Measurements from ENCODE around the gene JOSD1.
A peak's percentile ranks its signal among the peaks of the same experiment; 100 is the strongest.

Gene JOSD1

DNA sequence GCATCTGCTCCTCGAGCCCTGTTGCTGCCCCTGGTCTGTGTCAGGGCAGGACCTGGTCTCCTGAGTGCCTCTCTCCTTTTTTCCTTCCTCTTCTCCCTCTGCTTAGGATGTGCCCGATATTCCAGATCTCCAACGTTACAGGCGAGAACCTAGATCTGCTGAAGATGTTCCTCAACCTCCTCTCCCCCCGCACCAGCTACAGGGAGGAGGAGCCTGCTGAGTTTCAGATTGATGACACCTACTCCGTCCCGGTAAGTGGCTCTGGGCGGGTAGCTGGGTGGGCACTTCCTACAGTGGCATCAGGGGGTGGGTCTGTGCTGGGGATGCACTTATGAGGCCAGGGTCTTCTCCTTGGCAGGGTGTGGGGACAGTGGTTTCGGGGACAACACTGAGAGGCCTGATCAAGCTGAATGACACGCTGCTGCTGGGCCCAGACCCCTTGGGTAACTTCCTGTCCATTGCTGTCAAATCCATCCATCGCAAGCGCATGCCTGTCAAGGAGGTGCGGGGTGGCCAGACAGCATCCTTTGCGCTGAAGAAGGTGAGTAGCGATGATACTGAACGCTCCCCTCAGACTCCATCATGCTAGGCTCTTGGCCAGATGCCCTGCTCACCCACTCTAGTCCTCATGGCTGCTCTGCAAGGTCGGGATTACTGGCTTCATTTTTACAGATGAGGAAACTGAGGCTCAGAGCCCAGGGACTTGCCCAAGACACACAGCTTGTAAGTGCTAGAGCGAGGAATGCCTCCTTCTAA is 25.3 kb upstream of the JOSD1 start:
- no peaks in the 10 kb centered on the region for H3K9me3 Mint-ChIP-seq (ENCODE audit: low read depth)
- peaks cover 6% of the 10 kb centered on the region for H3K36me3 Mint-ChIP-seq
- no peak overlapping the region for H3K4me3 Mint-ChIP-seq
- H3K27me3 Mint-ChIP-seq = no peaks in the 10 kb centered on the region
- H3K27ac Mint-ChIP-seq = peak overlapping the region; percentile 83
- peaks cover 7% of the 10 kb centered on the region for H3K4me1 Mint-ChIP-seq (ENCODE audit: low read depth)

DNA sequence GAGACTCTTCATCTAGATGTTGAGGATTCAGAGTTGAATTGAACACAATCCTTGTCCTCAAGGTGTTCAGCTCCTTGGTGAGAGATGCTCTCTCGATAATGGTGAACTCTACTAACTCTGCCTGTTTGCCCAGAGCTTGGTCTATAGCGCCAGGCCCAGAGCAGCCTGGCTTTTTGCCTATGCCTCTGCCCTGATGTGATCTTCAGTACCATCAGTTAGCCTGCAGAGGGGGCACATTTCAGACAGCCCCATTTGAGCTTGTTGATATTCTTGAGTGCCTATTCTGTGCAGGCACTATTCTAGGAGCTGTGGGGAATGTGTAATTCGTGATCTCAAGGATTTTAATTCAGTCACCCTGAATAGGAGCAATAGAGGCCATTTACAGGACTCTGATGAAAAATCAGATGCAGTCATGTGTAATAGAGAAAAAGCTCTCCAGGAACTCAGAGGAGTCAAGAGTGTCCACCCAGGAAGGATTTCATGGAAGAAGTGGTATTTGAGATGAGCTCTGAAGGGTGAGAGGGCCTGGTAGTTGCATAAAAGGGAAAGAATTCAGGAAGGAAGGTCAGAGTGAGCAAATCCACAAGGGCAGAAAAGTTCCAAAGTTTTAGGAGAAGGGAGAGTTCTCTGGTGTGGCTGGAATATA is 24.3 kb upstream of the JOSD1 start:
- H3K27ac Mint-ChIP-seq = peak overlapping the region; percentile 83
- peaks cover 6% of the 10 kb centered on the region for H3K36me3 Mint-ChIP-seq
- H3K27me3 Mint-ChIP-seq = no peaks in the 10 kb centered on the region
- peaks cover 7% of the 10 kb centered on the region for H3K4me1 Mint-ChIP-seq (ENCODE audit: low read depth)
- H3K4me3 Mint-ChIP-seq = no peak overlapping the region
- no peaks in the 10 kb centered on the region for H3K9me3 Mint-ChIP-seq (ENCODE audit: low read depth)

DNA sequence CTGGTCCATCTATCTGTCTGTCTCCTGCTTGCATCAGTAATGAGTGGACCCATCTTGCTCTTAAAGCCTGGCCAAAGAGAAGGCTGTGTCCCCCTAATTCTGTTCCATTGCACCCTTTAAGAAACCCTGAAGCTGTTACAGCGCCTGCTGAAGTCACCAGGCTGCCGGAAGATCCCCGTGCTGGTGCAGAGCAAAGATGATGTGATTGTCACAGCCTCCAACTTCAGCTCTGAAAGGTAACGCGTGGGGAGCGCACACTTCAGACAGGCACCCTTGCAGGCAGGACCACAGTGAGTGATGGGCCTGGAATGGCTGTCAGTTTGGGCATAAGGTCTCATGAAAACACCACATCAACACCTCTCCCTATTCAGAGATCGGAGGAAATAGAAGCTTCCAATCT is 23.4 kb upstream of the JOSD1 start:
- Mint-ChIP-seq H3K27me3 (no peaks in the 10 kb centered on the region), H3K9me3 (ENCODE audit: low read depth) (no peaks in the 10 kb centered on the region), H3K27ac (no peak overlapping the region), H3K4me1 (ENCODE audit: low read depth) (peaks cover 7% of the 10 kb centered on the region), H3K36me3 (peaks cover 6% of the 10 kb centered on the region), H3K4me3 (no peak overlapping the region)

DNA sequence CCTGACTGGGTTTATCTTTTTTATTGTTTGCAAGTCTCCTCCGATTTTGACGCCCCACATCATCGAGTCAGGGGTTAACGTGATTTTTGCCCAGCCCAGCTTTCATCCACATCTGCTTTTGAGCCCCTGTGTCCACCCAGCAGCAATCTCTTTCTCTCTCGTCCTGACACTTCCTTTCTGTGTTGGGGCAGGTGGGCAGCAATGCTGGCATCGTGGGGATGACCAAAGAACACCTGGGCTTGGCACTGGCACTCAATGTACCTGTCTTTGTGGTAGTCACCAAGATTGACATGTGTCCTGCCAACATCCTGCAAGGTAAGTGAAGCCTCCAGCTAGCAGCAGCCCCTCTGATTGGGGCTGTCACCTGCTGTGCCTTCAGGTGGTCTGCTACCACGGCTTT is 20.8 kb upstream of the JOSD1 start:
- Mint-ChIP-seq H3K27me3 (no peaks in the 10 kb centered on the region), H3K36me3 (peaks cover 6% of the 10 kb centered on the region), H3K9me3 (ENCODE audit: low read depth) (no peaks in the 10 kb centered on the region), H3K4me3 (no peak overlapping the region), H3K27ac (no peak overlapping the region), H3K4me1 (ENCODE audit: low read depth) (peaks cover 10% of the 10 kb centered on the region)

DNA sequence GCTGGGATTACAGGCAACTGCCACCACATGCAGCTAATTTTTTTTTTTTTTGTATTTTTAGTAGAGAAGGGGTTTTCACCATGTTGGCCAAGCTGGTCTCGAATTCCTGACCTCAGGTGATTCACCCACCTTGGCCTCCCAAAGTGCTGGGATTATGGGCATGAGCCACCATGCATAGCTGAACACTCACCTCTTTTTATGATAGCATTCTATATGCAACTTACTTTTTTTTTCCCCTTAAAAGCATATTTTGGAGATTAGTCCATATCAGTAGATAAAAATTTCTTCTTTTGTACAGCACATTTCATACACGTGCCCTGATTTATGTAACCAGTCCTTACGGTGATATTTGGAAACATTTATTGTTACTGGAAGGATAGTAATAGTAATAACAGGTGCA is 19.6 kb upstream of the JOSD1 start:
- no peaks in the 10 kb centered on the region for H3K9me3 Mint-ChIP-seq (ENCODE audit: low read depth)
- H3K27me3 Mint-ChIP-seq = no peaks in the 10 kb centered on the region
- peaks cover 6% of the 10 kb centered on the region for H3K36me3 Mint-ChIP-seq
- peaks cover 11% of the 10 kb centered on the region for H3K4me1 Mint-ChIP-seq (ENCODE audit: low read depth)
- H3K4me3 Mint-ChIP-seq = no peak overlapping the region
- no peak overlapping the region for H3K27ac Mint-ChIP-seq

DNA sequence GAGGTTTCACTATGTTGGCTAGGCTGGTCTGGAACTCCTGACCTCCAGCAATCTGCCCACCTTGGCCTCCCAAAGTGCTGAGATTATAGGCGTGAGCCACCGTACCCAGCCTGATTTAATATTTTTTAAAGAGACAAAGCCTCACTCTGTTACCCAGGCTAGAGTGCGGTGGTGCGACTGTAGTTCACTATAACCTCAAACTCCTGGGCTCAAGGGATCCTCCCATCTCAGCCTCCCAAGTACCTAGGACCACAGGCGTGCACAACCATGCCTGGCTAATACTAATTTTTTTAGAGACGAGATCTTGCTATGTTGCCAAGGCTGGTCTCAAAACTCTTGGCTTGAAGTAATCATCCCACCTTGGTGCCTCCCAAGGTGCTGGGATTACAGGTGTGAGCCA is 18.5 kb upstream of the JOSD1 start:
- no peaks in the 10 kb centered on the region for H3K27me3 Mint-ChIP-seq
- H3K9me3 Mint-ChIP-seq (ENCODE audit: low read depth) = no peaks in the 10 kb centered on the region
- no peak overlapping the region for H3K4me3 Mint-ChIP-seq
- peaks cover 3% of the 10 kb centered on the region for H3K36me3 Mint-ChIP-seq
- H3K4me1 Mint-ChIP-seq (ENCODE audit: low read depth) = peaks cover 18% of the 10 kb centered on the region
- H3K27ac Mint-ChIP-seq = no peak overlapping the region

DNA sequence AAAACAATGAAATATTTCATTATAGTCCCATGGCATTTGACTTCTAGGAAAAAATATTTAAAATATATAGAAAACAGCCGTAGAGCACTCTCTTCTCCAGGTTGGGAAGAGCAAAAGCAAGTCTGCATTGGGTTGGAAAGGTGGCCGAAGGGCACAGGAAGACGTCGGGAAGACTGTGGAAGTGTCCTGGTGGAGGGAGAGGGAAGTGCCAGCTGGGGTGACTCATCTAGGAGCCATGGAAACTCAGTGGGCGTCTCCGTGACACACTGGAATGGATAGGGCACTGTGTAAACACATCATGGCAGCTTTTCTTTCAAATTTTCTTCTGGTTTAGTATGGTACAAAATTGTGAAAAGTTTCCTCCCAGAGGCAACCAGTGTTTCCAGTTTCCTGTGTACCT is 17.7 kb upstream of the JOSD1 start:
- H3K27me3 Mint-ChIP-seq = no peaks in the 10 kb centered on the region
- no peaks in the 10 kb centered on the region for H3K9me3 Mint-ChIP-seq (ENCODE audit: low read depth)
- H3K36me3 Mint-ChIP-seq = peaks cover 3% of the 10 kb centered on the region
- H3K27ac Mint-ChIP-seq = peak overlapping the region; percentile 43
- peaks cover 24% of the 10 kb centered on the region for H3K4me1 Mint-ChIP-seq (ENCODE audit: low read depth)
- no peak overlapping the region for H3K4me3 Mint-ChIP-seq

DNA sequence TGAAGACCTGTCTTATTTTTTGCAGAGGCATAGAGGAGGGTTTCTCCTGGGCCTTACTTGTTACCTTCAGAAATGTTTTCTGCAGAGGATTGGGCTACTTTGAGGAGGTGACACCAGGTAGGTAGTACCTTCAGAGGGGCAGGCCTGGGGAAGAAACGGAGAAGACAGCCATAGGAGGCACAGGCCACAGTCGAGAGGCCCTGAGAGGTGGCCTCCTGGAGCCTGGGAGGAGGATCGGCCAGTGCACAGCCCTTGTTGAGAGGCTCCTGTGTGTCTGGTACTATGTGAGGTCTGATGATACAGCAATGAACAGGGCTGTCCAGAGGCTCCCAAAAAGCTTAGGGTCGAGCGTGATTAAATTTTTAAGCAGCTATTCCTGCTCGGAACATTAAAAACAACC is 16.5 kb upstream of the JOSD1 start:
- Mint-ChIP-seq H3K9me3 (ENCODE audit: low read depth) (no peaks in the 10 kb centered on the region), H3K4me3 (no peak overlapping the region), H3K27me3 (no peaks in the 10 kb centered on the region), H3K27ac (no peak overlapping the region), H3K36me3 (peaks cover under 1% of the 10 kb centered on the region), H3K4me1 (ENCODE audit: low read depth) (peaks cover 36% of the 10 kb centered on the region)

DNA sequence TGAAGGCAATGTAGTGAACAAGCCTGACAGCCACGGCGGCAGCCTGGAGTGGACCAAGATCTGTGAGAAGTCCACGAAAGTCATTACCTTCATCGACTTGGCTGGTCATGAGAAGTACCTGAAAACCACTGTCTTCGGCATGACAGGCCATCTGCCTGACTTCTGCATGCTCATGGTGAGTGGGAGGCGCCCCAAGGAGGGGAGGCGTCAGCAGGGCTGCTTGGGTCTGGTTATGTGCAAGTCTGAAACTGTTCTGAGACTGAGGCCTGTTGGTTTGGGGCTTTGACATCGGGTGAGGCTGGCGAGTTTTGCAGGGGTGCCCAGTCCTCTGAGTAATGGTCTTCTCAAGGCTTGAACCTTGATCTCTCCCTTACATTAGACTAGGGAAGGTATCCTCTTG is 16.1 kb upstream of the JOSD1 start:
- Mint-ChIP-seq H3K27me3 (no peaks in the 10 kb centered on the region), H3K27ac (no peak overlapping the region)

DNA sequence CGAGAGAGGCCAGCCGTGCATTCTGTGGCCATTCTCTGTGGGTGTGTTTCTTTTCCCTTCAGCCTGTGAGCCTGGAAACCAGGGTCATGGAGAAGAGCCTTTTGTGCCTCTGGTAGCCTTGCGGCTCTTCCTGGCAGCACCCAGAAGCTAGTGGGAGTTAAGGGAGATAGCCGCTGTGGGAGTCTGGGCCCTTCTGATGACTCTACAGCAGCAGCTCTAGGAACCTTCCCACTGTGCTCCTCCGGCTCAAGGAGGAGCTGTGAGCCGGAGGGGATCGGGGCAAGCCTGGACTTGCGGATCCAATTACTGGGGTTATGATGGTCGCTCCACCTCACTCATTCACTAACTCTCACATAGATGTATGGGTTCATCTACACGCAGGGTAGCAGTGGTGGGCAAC is 15.5 kb upstream of the JOSD1 start:
- Mint-ChIP-seq H3K9me3 (ENCODE audit: low read depth) (no peaks in the 10 kb centered on the region), H3K36me3 (peaks cover 2% of the 10 kb centered on the region), H3K4me1 (ENCODE audit: low read depth) (peaks cover 39% of the 10 kb centered on the region), H3K27me3 (no peaks in the 10 kb centered on the region), H3K4me3 (no peak overlapping the region), H3K27ac (no peak overlapping the region)

More for the DNA sequence above, 16.1 kb upstream of the JOSD1 start:
- Mint-ChIP-seq H3K4me3 (no peak overlapping the region), H3K4me1 (ENCODE audit: low read depth) (peaks cover 39% of the 10 kb centered on the region), H3K36me3 (peaks cover 2% of the 10 kb centered on the region), H3K9me3 (ENCODE audit: low read depth) (no peaks in the 10 kb centered on the region)

DNA sequence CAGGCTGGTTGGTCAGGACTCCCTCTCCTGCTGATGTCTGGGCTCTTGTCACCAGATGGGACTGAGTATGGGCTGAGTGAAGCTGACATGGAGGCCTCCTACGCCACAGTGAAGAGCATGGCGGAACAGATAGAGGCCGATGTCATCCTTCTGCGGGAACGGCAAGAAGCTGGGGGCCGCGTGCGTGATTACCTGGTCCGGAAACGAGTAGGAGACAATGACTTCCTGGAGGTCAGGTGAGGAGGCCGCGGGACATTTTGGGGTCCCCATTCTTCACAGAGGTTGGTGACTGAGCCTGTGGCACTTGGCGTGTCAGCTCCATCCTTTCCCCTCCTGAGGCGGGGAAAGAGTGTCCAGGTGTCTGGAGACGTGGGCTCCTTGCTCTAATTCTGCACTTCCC is 15.1 kb upstream of the JOSD1 start:
- Mint-ChIP-seq H3K36me3 (peaks cover 2% of the 10 kb centered on the region), H3K4me1 (ENCODE audit: low read depth) (peaks cover 43% of the 10 kb centered on the region), H3K27me3 (no peaks in the 10 kb centered on the region), H3K27ac (no peak overlapping the region), H3K9me3 (ENCODE audit: low read depth) (no peaks in the 10 kb centered on the region), H3K4me3 (no peak overlapping the region)

DNA sequence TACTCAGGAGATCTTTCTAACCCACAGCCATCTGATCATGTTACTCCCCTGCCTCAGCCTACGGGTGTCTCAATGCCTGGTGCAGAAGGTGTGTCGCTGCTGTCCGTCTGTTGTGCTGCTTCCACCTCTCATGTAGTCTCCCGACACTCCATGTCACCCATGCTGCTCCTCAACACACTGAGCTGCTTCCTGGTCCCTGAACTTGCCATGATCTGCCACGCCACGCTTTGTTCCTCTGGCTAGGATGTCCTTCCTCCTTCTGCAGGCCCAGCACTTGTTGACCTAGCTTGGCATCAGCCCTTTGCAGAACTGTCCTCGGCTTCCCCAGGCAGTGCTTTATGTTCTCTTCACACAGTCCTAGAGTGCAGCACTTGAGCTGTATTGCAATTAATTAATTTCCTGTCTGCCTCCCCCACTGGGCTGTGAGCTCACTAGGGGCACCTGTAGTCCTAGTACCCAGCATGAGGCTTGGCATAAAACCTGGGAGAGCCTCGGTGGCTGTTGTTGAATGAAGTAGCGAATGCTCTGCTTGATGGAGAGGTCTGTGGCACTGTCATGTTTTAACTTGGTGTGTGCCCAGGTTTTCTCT is 14.5 kb upstream of the JOSD1 start:
- Mint-ChIP-seq H3K4me3 (peak overlapping the region; percentile 40), H3K9me3 (ENCODE audit: low read depth) (no peaks in the 10 kb centered on the region), H3K27me3 (no peaks in the 10 kb centered on the region), H3K36me3 (peaks cover 2% of the 10 kb centered on the region), H3K27ac (peak overlapping the region; percentile 72), H3K4me1 (ENCODE audit: low read depth) (peaks cover 48% of the 10 kb centered on the region)

DNA sequence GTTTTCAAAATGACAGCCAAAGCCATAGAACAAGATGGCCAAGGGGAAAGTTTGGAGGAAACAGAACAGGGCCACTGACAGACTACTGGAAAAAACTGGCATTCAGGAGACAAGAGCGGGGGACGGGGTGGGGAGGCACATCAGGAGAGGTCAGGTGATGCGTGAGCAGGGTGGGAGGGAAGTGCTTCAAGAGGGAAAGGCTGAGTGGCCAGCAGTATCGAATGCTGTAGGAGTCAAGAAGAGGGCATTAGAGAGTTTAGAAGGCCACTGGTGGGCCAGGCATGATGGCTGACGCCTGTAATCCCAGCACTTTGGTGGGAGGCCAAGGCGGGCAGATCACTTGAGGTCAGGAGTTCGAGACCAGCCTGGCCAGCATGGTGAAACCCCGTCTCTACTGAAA is 13.2 kb upstream of the JOSD1 start:
- Mint-ChIP-seq H3K36me3 (peaks cover 2% of the 10 kb centered on the region), H3K4me1 (ENCODE audit: low read depth) (peaks cover 58% of the 10 kb centered on the region), H3K27me3 (no peaks in the 10 kb centered on the region), H3K27ac (peak overlapping the region; percentile 48), H3K9me3 (ENCODE audit: low read depth) (no peaks in the 10 kb centered on the region), H3K4me3 (no peak overlapping the region)

DNA sequence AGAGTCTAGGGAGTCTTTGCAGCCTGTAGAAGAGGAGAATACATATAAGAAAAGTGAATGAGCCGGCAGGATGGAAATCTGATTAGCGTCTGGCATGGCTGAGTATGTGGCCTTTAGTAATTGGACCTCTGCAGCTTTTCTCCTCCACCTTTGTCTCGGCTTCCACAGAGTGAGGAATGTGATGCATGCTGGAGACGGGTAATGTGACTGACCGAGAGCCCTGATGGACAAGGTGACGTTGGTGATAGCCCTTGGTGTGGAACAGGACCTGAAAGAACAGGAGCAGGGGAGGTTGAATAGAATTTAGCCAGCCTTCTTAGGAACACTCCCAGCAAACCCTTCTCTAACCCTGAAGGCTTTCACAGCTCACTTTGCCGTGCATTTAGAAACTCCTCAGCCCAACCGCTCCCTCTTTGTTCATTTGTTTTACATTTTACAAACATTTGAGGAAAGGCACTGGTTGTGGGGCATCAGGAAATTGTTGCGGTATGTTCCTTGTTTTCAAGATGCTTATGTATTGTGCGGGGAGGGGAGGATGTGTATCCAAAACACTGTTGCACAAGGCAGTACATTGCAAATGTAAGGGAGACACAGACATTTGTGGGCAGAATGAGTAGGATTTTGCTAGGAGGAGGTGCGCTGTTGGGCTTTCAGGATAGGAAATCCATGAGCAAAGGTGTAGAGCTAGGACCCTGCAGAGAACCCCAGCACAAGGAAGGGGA is 11.9 kb upstream of the JOSD1 start:
- Mint-ChIP-seq H3K4me1 (ENCODE audit: low read depth) (peaks cover 70% of the 10 kb centered on the region), H3K27ac (peak overlapping the region; percentile 54), H3K36me3 (peaks cover 4% of the 10 kb centered on the region)

DNA sequence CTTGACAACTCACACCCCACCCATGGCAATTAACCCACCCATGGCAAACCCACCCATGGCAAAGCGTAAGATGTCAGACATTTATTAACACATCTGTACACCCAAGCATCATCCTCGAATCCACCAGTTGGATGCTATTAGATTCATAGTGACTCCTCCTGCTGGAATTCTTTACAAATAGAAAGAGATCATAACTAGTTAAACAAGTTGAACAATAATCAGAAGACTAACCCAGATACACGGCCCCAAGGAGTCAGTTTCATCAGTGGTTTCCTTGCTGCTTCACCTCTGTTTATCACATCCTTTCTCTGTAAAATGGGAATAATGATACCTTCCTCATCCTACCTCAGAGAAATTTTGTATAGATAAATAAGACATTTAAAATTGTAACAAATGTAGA is 10.1 kb upstream of the JOSD1 start:
- Mint-ChIP-seq H3K27me3 (no peaks in the 10 kb centered on the region), H3K9me3 (ENCODE audit: low read depth) (no peaks in the 10 kb centered on the region), H3K36me3 (peaks cover 4% of the 10 kb centered on the region), H3K4me1 (ENCODE audit: low read depth) (peaks cover 78% of the 10 kb centered on the region), H3K4me3 (no peak overlapping the region), H3K27ac (peak overlapping the region; percentile 54)

More for the DNA sequence above, 11.9 kb upstream of the JOSD1 start:
- Mint-ChIP-seq H3K4me3 (no peak overlapping the region), H3K27me3 (no peaks in the 10 kb centered on the region), H3K9me3 (ENCODE audit: low read depth) (no peaks in the 10 kb centered on the region)
